Right kidney (tissue), 1 donor: Measurements from ENCODE around the gene TNIK.
"Not testable (repeated sequence)": the region's sequence is repeated elsewhere in the genome, so short reads cannot be mapped to it uniquely, and the experiment has no call there.

Experiments
- DNase-seq: peaks from one replicate; pipeline ENCODE4 v3.0.0-alpha.2; 2016

The TNIK gene

DNA sequence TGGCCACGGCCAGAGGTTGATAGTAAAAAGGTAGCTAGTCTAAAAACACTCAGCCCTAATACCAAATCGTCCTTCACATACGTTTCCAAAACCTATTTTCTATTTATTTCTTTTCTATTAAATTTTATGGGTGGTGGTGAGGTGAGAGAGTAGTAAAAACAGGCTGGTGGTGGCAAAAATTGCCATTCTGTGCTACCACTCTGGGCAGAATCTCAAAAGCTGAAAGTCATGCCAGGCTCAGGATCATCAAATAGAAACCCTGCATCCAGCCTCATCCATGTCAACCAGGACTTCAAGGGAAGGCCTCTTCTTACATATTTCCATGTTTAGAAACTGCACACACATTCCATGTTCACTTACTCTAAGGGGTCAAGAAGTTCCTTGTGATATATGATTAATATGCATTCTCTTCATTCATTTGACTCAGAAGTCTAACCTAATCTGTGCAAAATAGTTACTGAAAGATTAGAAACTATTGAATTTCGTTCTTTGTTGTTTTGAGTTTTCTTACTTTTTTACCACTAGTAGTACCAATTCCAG, 153.1 kb downstream of the TNIK start:
- no peak for DNase-seq

DNA sequence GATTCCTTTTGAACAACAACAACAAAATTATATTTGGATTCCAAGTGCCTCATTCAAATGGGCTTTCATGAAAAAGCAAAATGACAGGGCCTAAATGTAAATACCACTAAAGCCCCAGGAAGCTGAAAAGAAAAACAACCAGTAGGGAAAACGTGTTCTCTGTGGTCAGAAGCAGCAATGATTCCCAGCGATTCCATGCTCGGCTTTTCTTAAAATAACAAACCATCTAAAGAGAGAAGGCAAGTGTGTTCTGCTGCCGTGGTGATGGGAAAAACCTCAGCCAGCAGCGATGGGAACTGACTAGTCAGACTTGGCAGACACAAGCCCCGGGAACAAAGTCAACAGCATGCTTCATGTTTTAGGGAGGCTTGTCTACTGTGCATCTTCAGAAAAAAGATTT, 153.6 kb downstream of the TNIK start:
- DNase-seq = no peak

DNA sequence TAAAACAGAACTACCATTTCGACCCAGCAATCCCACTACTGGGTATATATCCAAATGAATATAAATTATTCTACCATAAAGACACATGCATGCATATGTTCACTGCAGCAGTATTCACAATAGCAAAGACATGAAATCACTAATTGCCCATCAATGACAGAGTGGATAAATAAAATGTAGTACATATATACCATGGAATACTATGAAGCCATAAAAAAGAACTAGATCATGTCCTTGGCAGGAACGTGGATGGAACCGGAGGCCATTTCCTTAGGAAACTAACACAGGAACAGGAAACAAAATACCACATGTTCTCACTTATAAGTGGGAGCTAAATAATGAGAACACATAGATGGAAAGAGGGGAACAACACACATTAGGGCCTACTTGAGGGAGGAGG, 154.4 kb downstream of the TNIK start:
- not testable (repeated sequence) for DNase-seq

GRCh38 chr3:171304498-171304897, 155.7 kb downstream of the TNIK start:
- not testable (repeated sequence) for DNase-seq

- not testable (repeated sequence) for DNase-seq
These were observed 156.2 kb downstream of the TNIK start for GRCh38 chr3:171304017-171304416.

- DNase-seq = no peak
These were observed 158.2 kb downstream of the TNIK start for GRCh38 chr3:171301998-171302397.

- no peak for DNase-seq
These were observed 159.2 kb downstream of the TNIK start for GRCh38 chr3:171301002-171301401.

DNA sequence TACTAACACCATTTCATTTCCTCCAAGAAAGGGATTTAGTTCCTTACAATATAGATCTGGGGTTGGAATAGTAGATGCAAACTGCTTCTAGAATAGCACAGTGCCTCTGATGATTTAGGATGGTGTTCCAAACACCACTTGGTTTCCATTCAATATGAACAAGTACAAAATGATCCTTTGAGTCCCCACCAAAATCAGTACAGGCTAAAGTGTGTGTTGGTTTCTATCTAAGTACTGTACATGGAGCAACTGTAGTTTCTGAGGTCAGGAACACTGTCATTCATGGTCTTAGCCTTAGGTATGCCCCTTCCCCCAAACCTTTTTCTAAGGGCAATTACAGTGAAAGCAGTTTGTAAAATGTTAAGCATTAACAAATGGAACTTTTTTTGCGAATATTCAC, 162.3 kb downstream of the TNIK start:
- no peak for DNase-seq

DNA sequence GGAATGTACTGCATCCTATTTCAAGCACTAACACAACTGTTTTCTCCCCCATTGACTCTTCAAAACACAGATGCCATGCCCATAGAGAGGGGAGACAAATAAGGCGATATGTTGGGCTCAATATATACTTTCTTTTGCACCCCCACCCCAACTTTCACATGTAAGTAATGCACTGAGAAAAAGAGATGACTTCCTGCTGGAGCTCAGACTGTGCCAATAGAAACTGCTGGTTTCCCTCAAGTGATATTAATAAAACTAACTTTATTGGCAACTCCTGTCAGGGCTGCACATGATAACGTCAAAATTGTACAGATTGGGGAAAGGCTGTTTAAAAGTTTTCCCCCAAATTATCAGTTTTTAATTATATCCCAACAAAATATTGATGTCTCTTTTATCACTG, 163.0 kb downstream of the TNIK start:
- no peak for DNase-seq

DNA sequence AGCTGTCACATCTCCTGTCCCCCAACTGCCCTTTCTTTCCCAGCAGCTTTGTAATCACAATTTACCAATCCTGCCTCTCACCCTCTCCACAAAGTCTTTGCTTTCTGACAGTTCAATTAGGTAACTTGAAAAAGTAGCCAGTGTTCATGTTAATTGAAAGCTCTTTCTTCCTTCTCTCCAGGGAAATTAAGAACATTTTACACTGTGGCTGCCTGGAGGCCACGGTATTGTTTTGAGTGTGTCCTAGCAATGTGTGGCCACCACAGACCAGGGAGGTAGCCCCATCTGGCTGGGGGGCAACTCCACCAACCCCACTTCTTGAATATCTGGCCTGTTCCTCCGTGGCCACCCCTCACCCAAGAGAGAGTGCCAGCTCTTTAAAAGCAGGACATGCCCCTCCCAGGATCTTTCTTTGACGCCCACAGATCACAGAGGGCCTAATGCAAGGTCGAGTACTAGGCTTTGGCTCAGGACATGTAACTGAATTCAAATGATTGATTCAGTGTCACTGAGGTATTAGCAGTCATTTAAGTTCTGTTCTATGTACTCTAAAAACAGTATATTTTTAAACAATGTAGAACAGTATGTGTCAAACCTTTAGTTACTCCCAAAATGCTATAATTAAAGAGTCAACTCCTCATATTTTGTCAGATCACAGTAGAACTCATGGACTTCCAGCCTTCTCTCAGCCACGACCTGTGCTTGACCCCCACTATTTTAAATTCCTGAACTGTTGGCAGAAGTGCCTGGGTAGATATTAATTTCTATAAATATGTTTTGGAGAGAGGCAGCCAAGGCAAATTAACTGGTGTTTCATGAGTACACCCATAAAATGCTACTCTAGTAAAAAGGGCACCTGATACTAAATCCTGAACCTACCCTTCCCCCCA, 164.5 kb downstream of the TNIK start:
- no peak for DNase-seq

DNA sequence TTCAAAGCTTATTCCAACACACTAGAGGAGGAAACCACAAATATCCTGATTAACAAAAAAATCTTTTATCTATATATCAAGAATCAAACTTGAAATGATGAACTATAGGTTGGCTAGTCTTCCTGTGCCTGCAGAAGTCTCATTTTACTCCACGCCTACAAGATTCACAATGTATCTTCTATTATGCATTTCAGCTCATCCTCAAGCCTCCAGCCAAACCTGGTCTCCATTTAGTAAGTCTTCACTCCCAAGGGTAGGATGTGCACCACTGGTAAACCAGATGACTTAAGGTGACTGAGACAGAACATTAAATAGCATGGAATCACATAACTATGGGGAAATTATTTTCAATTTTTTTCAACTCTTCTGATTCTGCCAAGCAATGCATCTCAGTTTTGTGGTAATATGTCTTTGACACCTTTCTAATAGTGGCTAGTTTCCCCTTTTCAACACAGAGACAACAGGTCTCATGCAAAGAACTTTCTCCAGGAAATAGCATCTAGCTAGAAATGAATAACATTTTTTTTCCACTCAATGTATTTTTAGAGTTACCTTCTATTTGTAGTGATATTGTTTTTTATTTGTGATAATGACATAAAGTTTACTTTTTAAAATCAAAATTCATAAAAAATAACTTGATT, 166.9 kb downstream of the TNIK start:
- DNase-seq = no peak

DNA sequence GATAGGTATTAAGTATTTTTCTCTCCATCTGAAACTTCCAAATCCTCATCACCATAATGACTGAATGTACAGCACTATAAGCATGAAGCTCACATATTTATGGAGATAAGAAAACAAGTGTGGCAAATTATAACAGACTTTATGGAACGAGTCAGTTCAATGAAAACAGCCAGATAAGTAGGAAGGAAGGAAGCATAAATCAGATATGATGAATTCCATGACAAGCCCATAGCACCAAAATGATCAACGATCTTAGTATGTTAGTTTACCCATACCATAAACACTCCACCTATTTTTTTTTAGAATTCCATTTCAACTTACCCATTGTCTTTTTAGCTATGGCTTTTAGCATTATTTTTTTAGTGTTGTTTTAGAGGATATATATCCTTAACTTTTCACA, 169.5 kb downstream of the TNIK start:
- no peak for DNase-seq

DNA sequence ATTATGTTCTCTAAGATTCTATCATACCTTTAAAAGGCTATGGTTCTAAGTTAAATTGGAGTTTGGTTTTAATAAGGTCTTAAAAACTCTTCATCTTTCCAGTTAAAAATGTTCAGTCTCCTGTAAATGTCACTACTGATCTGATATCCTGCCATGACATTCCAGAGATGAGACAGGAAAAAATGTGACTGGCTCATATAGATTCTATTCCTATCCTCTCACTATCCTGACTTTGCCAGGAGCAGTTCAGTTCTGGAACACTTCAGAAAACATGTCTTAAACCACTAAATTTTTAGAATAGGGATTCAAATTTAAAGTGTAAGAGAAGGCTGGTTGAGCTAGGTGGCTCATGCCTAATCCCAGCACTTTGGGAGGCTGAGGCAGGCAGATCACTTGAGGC, 170.9 kb downstream of the TNIK start:
- DNase-seq = no peak

DNA sequence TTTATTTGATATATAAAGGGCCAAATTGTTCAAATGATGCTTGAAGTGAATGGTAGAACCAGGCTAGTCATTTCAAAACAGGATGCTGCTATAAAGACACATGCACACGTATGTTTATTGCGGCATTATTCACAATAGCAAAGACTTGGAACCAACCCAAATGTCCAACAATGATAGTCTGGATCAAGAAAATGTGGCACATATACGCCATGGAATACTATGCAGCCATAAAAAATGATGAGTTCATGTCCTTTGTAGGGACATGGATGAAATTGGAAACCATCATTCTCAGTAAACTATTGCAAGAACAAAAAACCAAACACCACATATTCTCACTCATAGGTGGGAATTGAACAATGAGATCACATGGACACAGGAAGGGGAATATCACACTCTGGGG, 172.4 kb downstream of the TNIK start:
- not testable (repeated sequence) for DNase-seq

- DNase-seq = no peak
These were observed 173.5 kb downstream of the TNIK start for GRCh38 chr3:171286580-171287249.

GRCh38 chr3:171285287-171285686, 174.9 kb downstream of the TNIK start:
- no peak for DNase-seq

DNA sequence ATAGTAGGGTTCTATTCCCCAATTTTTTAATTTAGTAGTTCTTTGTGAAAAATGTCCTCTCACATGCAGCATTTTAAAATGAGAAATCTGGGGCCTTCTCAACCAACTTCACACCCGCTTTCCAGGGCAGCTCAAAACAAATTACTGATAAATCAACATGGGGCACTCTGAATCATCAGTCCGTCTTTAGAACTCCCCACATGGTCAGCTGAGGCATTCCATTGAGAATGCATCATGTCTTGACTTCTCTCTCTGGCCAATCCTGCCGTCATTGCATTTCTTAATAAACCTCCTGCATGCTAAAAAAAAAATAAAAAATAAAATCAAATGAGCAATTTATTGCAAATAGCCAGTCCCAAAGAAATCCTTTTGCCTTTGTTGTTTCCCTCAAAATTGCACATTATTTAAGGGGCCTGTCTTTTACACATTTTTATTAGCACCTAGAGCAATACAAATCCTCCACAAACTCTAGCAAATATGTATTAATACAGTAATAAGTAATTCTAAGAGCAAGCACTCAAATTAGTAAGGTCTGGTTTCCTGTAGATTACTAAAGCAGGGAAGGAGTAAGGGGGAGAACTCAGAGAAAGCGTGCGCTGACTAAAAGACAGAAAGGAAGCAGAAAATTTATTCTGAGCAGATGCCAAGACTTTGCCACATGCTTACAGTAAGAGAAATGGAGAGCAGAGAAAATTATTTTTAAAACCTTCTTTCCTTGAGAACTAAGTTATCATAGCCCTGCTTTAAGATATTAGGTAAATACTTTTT, 175.7 kb downstream of the TNIK start:
- DNase-seq = no peak

GRCh38 chr3:171283848-171284222, 176.4 kb downstream of the TNIK start:
- no peak for DNase-seq

GRCh38 chr3:171283183-171283847, 176.9 kb downstream of the TNIK start:
- no peak for DNase-seq

- DNase-seq = no peak
These were observed 178.2 kb downstream of the TNIK start for GRCh38 chr3:171282041-171282440.

- DNase-seq = no peak
These were observed 178.8 kb downstream of the TNIK start for GRCh38 chr3:171281256-171281992.
